Progenitor cell of endocrine pancreas (in vitro differentiated cells): Measurements from ENCODE around the gene SH2D3A. TPM values are rescaled to one million over a fixed set of nuclear protein-coding genes. Genes with fewer than 3 reads are reported as not detected.

Source experiments
- DNase-seq: peaks from one replicate; pipeline ENCODE4 v3.0.0; 2021; ENCODE audit warnings: low spot score; ENCODE audit not compliant: unreplicated experiment
- H3K27ac Mint-ChIP-seq: 2 replicates; pipeline ENCODE4 v1.8.0; 2021; ENCODE audit warnings: mild to moderate bottlenecking, moderate library complexity, mixed read lengths
- H3K27me3 Mint-ChIP-seq: 2 replicates; pipeline ENCODE4 v1.8.0; 2021; ENCODE audit warnings: mixed read lengths
- H3K36me3 Mint-ChIP-seq: 2 replicates; pipeline ENCODE4 v1.8.0; 2022; ENCODE audit warnings: mixed read lengths; ENCODE audit not compliant: insufficient read depth
- H3K4me1 Mint-ChIP-seq: 2 replicates; pipeline ENCODE4 v1.8.0; 2021; ENCODE audit warnings: low read depth, mixed read lengths
- H3K4me3 Mint-ChIP-seq: 2 replicates; pipeline ENCODE4 v1.8.0; 2021; ENCODE audit warnings: low read depth, mild to moderate bottlenecking, moderate library complexity, mixed read lengths
- H3K9me3 Mint-ChIP-seq: 2 replicates; pipeline ENCODE4 v1.8.0; 2021; ENCODE audit warnings: low read depth, mixed read lengths
- CTCF ChIP-seq: fragments of 200-600 bp; sonication (generic); IDR thresholded peaks from one replicate; pipeline ENCODE4 v1.5.0; 2021; ENCODE audit warnings: antibody characterized with exemption, mild to moderate bottlenecking; ENCODE audit not compliant: unreplicated experiment
- total RNA-seq: library from RNA; stranded (reverse); gene quantifications from 2 replicates; pipeline ENCODE4 v1.2.1, GENCODE V29; 2021

The SH2D3A gene
- total RNA-seq, 1 donor from 2014 or later, result 19.8 TPM

DNA sequence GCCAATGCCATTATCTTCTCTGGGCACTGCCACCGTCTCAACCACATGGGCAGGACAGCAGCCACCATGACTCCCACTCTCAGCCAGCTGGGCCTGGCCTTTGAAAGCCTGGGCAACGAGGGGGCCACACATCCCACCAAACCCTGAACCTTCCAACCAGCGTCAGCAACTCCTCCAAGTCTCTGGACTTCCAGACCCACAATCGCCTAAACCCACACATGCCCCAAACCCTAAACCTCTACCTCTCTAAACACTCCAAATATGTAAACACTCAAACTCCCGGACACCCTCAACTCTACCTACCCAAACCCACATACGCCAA, 47.7 kb downstream of the SH2D3A start:
- Mint-ChIP-seq H3K27ac (no peak overlapping the region), H3K27me3 (peaks cover 16% of the 10 kb centered on the region), H3K4me1 (peaks cover 7% of the 10 kb centered on the region), H3K36me3 (no peaks in the 10 kb centered on the region), H3K4me3 (no peak overlapping the region), H3K9me3 (no peaks in the 10 kb centered on the region)
- TF ChIP-seq CTCF, result no peak
- no peak for DNase-seq

- H3K4me3 Mint-ChIP-seq, result no peak overlapping the region
- no peak overlapping the region for H3K27ac Mint-ChIP-seq
- no peaks in the 10 kb centered on the region for H3K36me3 Mint-ChIP-seq
- peaks cover 16% of the 10 kb centered on the region for H3K27me3 Mint-ChIP-seq
- no peak for TF ChIP-seq CTCF
- no peak for DNase-seq
- no peaks in the 10 kb centered on the region for H3K9me3 Mint-ChIP-seq
- peaks cover 5% of the 10 kb centered on the region for H3K4me1 Mint-ChIP-seq
Measured at GRCh38 chr19:6718741-6719539, 48.3 kb downstream of the SH2D3A start.

- H3K27ac Mint-ChIP-seq, result no peak overlapping the region
- H3K9me3 Mint-ChIP-seq, result no peaks in the 10 kb centered on the region
- H3K27me3 Mint-ChIP-seq, result peaks cover 16% of the 10 kb centered on the region
- no peaks in the 10 kb centered on the region for H3K36me3 Mint-ChIP-seq
- H3K4me3 Mint-ChIP-seq, result no peak overlapping the region
- TF ChIP-seq CTCF, result no peak
- H3K4me1 Mint-ChIP-seq, result peaks cover 3% of the 10 kb centered on the region
- DNase-seq, result no peak
Measured at GRCh38 chr19:6718111-6718740, 49.0 kb downstream of the SH2D3A start.

- Mint-ChIP-seq H3K4me1 (no peaks in the 10 kb centered on the region), H3K4me3 (no peak overlapping the region), H3K27ac (no peak overlapping the region), H3K27me3 (peaks cover 21% of the 10 kb centered on the region), H3K9me3 (no peaks in the 10 kb centered on the region), H3K36me3 (no peaks in the 10 kb centered on the region)
- no peak for TF ChIP-seq CTCF
- no peak for DNase-seq
Measured at GRCh38 chr19:6717441-6717971, 49.7 kb downstream of the SH2D3A start.

- peak; percentile 12 for TF ChIP-seq CTCF
- Mint-ChIP-seq H3K4me1 (no peaks in the 10 kb centered on the region), H3K4me3 (no peak overlapping the region), H3K36me3 (no peaks in the 10 kb centered on the region), H3K27me3 (peaks cover 25% of the 10 kb centered on the region), H3K27ac (no peak overlapping the region), H3K9me3 (no peaks in the 10 kb centered on the region)
- DNase-seq, result no peak
Measured at GRCh38 chr19:6717036-6717435, 50.2 kb downstream of the SH2D3A start.
